CD14-positive monocyte (primary cell): ENCODE results near the gene CLECL1. TPM values are rescaled to one million over a fixed set of nuclear protein-coding genes. Genes with fewer than 3 reads are reported as not detected.
A peak's percentile ranks its signal among the peaks of the same experiment; 100 is the strongest.

Experiments used
- DNase-seq, 3 donors: peaks; one replicate each; pipeline ENCODE4 v3.0.0-alpha.2; 2011 to 2022
- H2AFZ ChIP-seq: 2 replicates; pipeline ENCODE4 v1.6.0; 2012; ENCODE audit warnings: mild to moderate bottlenecking, low read depth, low read length, inconsistent platforms; ENCODE audit not compliant: insufficient read depth, poor library complexity, severe bottlenecking
- H3K27ac ChIP-seq, 2 donors: 1 replicate in 1 of 2; 2 replicates in 1 of 2; pipeline ENCODE4 v1.5.1; 2012 to 2013; ENCODE audit warnings: low read length in 2 of 2, control low read depth in 1 of 2, inconsistent platforms in 1 of 2, low read depth in 1 of 2, mild to moderate bottlenecking in 1 of 2
- H3K27me3 ChIP-seq, 2 donors: one replicate each; pipeline versions ENCODE4 v1.6.0 to v1.6.1; 2011 to 2013; ENCODE audit warnings: low read length in 2 of 2; ENCODE audit not compliant: control insufficient read depth in 2 of 2, insufficient read depth in 2 of 2
- H3K36me3 ChIP-seq, 2 donors: replicated peaks in 1 of 2; 1 replicate in 1 of 2; 2 replicates in 1 of 2; pipeline versions ENCODE4 v1.5.1 to v1.6.1; 2012 to 2013; ENCODE audit warnings: low read length in 2 of 2, control low read depth in 1 of 2, inconsistent platforms in 1 of 2, mild to moderate bottlenecking in 1 of 2; ENCODE audit not compliant: insufficient read depth in 2 of 2, control insufficient read depth in 1 of 2
- H3K4me1 ChIP-seq, 2 donors: 1 replicate in 1 of 2; 2 replicates in 1 of 2; pipeline versions ENCODE4 v1.5.1 to v1.6.1; 2012 to 2013; ENCODE audit warnings: low read length in 2 of 2, control low read depth in 1 of 2, inconsistent platforms in 1 of 2, mild to moderate bottlenecking in 1 of 2, moderate library complexity in 1 of 2; ENCODE audit not compliant: insufficient read depth in 2 of 2, control insufficient read depth in 1 of 2
- H3K4me2 ChIP-seq: replicated peaks from 2 replicates; pipeline ENCODE3; 2012; ENCODE audit warnings: low read length, moderate library complexity, mild to moderate bottlenecking; ENCODE audit not compliant: poor library complexity, severe bottlenecking; ENCODE audit errors: extremely low read depth
- H3K4me3 ChIP-seq, 3 experiments: fragments of 200-600 bp in 1 of 3; sonication (generic) in 1 of 3; replicated peaks in 1 of 3; 1 replicate in 2 of 3; 2 replicates in 1 of 3; pipeline ENCODE4 v1.5.1; 2011 to 2013; ENCODE audit warnings: low read length in 3 of 3, mild to moderate bottlenecking in 3 of 3, control low read depth in 2 of 3, low read depth in 2 of 3, inconsistent platforms in 1 of 3, moderate library complexity in 1 of 3
- H3K79me2 ChIP-seq: 2 replicates; pipeline ENCODE4 v1.6.0; 2012; ENCODE audit warnings: mild to moderate bottlenecking, control low read depth, inconsistent platforms, low read length, moderate library complexity; ENCODE audit not compliant: insufficient read depth
- H3K9ac ChIP-seq: 2 replicates; pipeline ENCODE4 v1.6.0; 2017; ENCODE audit warnings: low read length, mild to moderate bottlenecking; ENCODE audit not compliant: insufficient read depth, poor library complexity, severe bottlenecking
- H3K9me3 ChIP-seq, 2 donors: replicated peaks in 1 of 2; 1 replicate in 1 of 2; 2 replicates in 1 of 2; pipeline versions ENCODE4 v1.5.1 to v1.6.1; 2012 to 2013; ENCODE audit warnings: low read length in 2 of 2, control low read depth in 1 of 2; ENCODE audit not compliant: control insufficient read depth in 1 of 2, insufficient read depth in 1 of 2
- H4K20me1 ChIP-seq: 2 replicates; pipeline ENCODE4 v1.6.0; 2012; ENCODE audit warnings: mild to moderate bottlenecking, low read length, control low read depth, moderate library complexity; ENCODE audit not compliant: insufficient read depth
- H3K27ac Mint-ChIP-seq, 7 donors: one replicate each; pipeline ENCODE4 v1.8.0; 2020; ENCODE audit warnings: mild to moderate bottlenecking in 7 of 7, mixed read lengths in 7 of 7, moderate library complexity in 6 of 7, inconsistent platforms in 2 of 7
- H3K27me3 Mint-ChIP-seq, 3 donors: one replicate each; pipeline ENCODE4 v1.8.0; 2021 to 2022; ENCODE audit warnings: low read depth in 3 of 3, mild to moderate bottlenecking in 3 of 3, mixed read lengths in 3 of 3, moderate library complexity in 3 of 3, inconsistent platforms in 1 of 3
- H3K36me3 Mint-ChIP-seq, 2 donors: one replicate each; pipeline ENCODE4 v1.8.0; 2020; ENCODE audit warnings: mixed read lengths in 2 of 2, inconsistent platforms in 1 of 2, mild to moderate bottlenecking in 1 of 2
- H3K4me1 Mint-ChIP-seq: one replicate; pipeline ENCODE4 v1.8.0; 2020; ENCODE audit warnings: mild to moderate bottlenecking, mixed read lengths
- H3K4me3 Mint-ChIP-seq, 2 donors: one replicate each; pipeline ENCODE4 v1.8.0; 2020; ENCODE audit warnings: mild to moderate bottlenecking in 2 of 2, mixed read lengths in 2 of 2, moderate library complexity in 1 of 2
- H3K9me3 Mint-ChIP-seq, 7 donors: one replicate each; pipeline ENCODE4 v1.8.0; 2020 to 2022; ENCODE audit warnings: mixed read lengths in 7 of 7, mild to moderate bottlenecking in 6 of 7, moderate library complexity in 6 of 7, inconsistent platforms in 2 of 7
- WGBS: methylation state at CpG from one replicate; pipeline ENCODE4 v1.1.5; 2013; ENCODE audit warnings: missing lambda C conversion rate; ENCODE audit not compliant: insufficient coverage; 5-methylcytosine and 5-hydroxymethylcytosine counted together
- intact Hi-C, 2 donors: fragments of 100-400 bp; cut with micrococcal nuclease; formaldehyde crosslinking; loops; one replicate each; pipeline versions ENCODE4 v1.15.0 to v1.15.1; 2023
- polyA plus RNA-seq, 3 donors: library from polyadenylated mRNA; depleted of rRNA in 1 of 3; unstranded in 2 of 3; stranded (reverse) in 1 of 3; fragments of 300-500 nt in 2 of 3; fragments of >200 nt in 1 of 3; fragmentation: Illumina TruSeq in 2 of 3; gene quantifications; 1 replicate in 2 of 3; 2 replicates in 1 of 3; pipeline ENCODE4 v1.2.3, GENCODE V29; 2012 to 2021
- TF ChIP-seq, protein P1 (sequence below): fragments of 200-600 bp; IDR thresholded peaks from one replicate; pipeline ENCODE4 v1.8.0; 2022; ENCODE audit warnings: antibody characterized with exemption, mild to moderate bottlenecking

CLECL1 gene
- polyA plus RNA-seq, 3 donors, result 7.6 to 20.6 (median 11.4) TPM

DNA sequence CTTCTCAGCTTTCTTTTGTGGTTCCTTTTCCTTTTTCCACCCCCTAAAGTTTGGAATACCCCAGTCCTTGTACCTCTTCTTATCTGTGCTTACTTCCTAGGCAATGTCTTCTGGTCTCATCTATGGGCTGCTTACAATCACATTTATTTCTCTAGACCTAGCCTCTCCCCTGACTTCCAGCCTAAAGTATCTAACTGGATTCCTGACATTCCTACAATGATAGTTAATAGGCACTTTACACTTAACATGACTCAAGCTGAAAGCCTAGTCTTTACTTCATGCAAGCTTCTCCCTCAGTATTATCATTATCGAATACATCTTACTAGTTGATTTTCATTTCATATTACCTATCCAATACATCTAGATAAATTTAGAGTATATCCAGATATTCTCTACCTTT lies 21.2 kb downstream of the CLECL1 start:
- H3K79me2 ChIP-seq, result no peaks in the 10 kb centered on the region
- peaks cover 12 to 14% of the 10 kb centered on the region in 2 donors for H3K4me1 ChIP-seq
- intact Hi-C loops, result loop anchor here in 1 of 2 donors (5.0 kb wide), 1 partner anchor 59 kb away; no protein-coding TSS in a partner anchor
- H3K4me2 ChIP-seq, result no peak overlapping the region
- no peaks in the 10 kb centered on the region for H3K36me3 ChIP-seq
- Mint-ChIP-seq H3K27ac (peak overlapping the region in 1 of 7 donors; percentile 37), H3K4me3 (no peak overlapping the region), H3K4me1 (peaks cover 22% of the 10 kb centered on the region), H3K36me3 (peaks cover 0 to 4% of the 10 kb centered on the region in 2 donors), H3K9me3 (no peaks in the 10 kb centered on the region), H3K27me3 (no peaks in the 10 kb centered on the region)
- no peak overlapping the region for H2AFZ ChIP-seq
- TF ChIP-seq, protein P1, sequence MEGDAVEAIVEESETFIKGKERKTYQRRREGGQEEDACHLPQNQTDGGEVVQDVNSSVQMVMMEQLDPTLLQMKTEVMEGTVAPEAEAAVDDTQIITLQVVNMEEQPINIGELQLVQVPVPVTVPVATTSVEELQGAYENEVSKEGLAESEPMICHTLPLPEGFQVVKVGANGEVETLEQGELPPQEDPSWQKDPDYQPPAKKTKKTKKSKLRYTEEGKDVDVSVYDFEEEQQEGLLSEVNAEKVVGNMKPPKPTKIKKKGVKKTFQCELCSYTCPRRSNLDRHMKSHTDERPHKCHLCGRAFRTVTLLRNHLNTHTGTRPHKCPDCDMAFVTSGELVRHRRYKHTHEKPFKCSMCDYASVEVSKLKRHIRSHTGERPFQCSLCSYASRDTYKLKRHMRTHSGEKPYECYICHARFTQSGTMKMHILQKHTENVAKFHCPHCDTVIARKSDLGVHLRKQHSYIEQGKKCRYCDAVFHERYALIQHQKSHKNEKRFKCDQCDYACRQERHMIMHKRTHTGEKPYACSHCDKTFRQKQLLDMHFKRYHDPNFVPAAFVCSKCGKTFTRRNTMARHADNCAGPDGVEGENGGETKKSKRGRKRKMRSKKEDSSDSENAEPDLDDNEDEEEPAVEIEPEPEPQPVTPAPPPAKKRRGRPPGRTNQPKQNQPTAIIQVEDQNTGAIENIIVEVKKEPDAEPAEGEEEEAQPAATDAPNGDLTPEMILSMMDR, result no peak
- H4K20me1 ChIP-seq, result no peaks in the 10 kb centered on the region
- no peaks in the 10 kb centered on the region for H3K27me3 ChIP-seq
- H3K4me3 ChIP-seq, result no peak overlapping the region
- no peak overlapping the region for H3K27ac ChIP-seq
- no peaks in the 10 kb centered on the region for H3K9me3 ChIP-seq
- WGBS, result no CpG with 5 or more reads among the region's 1 CpG
- H3K9ac ChIP-seq, result no peak overlapping the region
- no peak for DNase-seq

DNA sequence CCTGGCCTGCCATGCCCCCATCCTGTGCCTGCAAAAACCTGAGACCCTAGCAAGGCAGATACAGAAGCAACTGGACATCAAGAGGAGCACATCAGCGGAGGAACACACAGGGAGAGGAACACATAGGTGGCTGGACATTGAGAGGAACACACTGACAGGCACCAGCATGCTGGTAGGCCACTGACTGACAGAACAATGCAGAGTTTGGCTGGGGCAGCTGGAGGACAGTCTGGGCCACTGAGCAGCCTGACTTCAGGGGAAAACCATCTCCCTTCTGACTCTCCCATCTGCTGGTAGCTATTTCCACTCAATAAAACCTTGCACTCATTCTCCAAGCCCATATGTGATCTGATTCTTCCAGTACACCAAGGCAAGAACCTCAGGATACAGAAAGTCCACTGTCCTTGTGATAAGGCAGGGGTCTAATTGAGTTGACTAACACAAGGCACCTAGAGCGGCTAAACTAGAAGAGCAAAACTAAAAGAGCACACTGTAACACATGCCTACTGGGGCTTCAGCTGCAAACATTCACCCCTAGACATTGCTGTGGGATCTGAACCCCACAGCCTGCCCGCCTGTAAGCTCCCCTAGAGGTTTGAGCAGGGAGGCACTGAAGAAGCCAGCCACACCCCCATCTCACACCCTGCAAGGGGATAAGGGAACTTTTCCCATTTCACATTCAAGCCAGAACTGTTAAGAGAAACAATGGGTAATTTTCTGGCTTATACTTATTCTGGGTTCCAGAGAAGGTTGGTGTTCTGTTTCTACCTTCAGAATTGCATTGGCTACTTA lies 22.1 kb downstream of the CLECL1 start:
- Histone ChIP-seq H2AFZ (no peak overlapping the region), H3K4me3 (no peak overlapping the region), H3K79me2 (no peaks in the 10 kb centered on the region), H3K36me3 (no peaks in the 10 kb centered on the region), H3K27me3 (no peaks in the 10 kb centered on the region), H3K4me2 (no peak overlapping the region), H3K9me3 (no peaks in the 10 kb centered on the region), H4K20me1 (no peaks in the 10 kb centered on the region), H3K9ac (no peak overlapping the region), H3K27ac (no peak overlapping the region), H3K4me1 (peaks cover 21 to 22% of the 10 kb centered on the region in 2 donors)
- no peaks in the 10 kb centered on the region for H3K27me3 Mint-ChIP-seq
- peak overlapping the region in 1 of 7 donors; percentile 79 for H3K27ac Mint-ChIP-seq
- H3K4me3 Mint-ChIP-seq, result no peak overlapping the region
- 100% methylated on average over 1 of the region's 3 CpGs for WGBS
- peaks cover 0 to 3% of the 10 kb centered on the region in 2 donors for H3K36me3 Mint-ChIP-seq
- TF ChIP-seq, protein P1, result no peak
- peaks cover 29% of the 10 kb centered on the region for H3K4me1 Mint-ChIP-seq
- DNase-seq, result no peak
- intact Hi-C loops, result loop anchor here in 1 of 2 donors (5.0 kb wide), 1 partner anchor 58 kb away; no protein-coding TSS in a partner anchor
- no peaks in the 10 kb centered on the region for H3K9me3 Mint-ChIP-seq
